Loucy (cell line): ENCODE measurements around the gene RFT1.

Experiments used
- H2AFZ ChIP-seq: fragments of 200-600 bp; sonication (generic); 2 replicates; pipeline ENCODE4 v1.6.0; 2016; ENCODE audit warnings: antibody characterized with exemption, mild to moderate bottlenecking, low read length, moderate library complexity
- H3F3A ChIP-seq: fragments of 200-600 bp; 2 replicates; pipeline ENCODE4 v1.6.0; 2016; ENCODE audit warnings: antibody characterized with exemption, low read depth, mild to moderate bottlenecking
- H3K27me3 ChIP-seq: fragments of 200-600 bp; sonication (generic); 2 replicates; pipeline ENCODE4 v1.6.1; 2014; ENCODE audit warnings: low read length, mild to moderate bottlenecking; ENCODE audit not compliant: insufficient read depth, poor library complexity, severe bottlenecking
- H3K36me3 ChIP-seq: fragments of 200-600 bp; sonication (generic); 2 replicates; pipeline ENCODE4 v1.6.1; 2016; ENCODE audit warnings: low read length; ENCODE audit not compliant: insufficient read depth
- H3K4me1 ChIP-seq: fragments of 200-600 bp; sonication (generic); 2 replicates; pipeline ENCODE4 v1.5.1; 2014; ENCODE audit warnings: low read length, mild to moderate bottlenecking; ENCODE audit not compliant: insufficient read depth, poor library complexity, severe bottlenecking
- H3K4me2 ChIP-seq: fragments of 200-600 bp; sonication (generic); 2 replicates; pipeline ENCODE4 v1.6.0; 2014; ENCODE audit warnings: antibody characterized with exemption, low read length, low read depth, mild to moderate bottlenecking; ENCODE audit not compliant: poor library complexity, severe bottlenecking
- H3K4me3 ChIP-seq: fragments of 200-600 bp; sonication (generic); 2 replicates; pipeline ENCODE4 v1.5.1; 2014; ENCODE audit warnings: low read length, mild to moderate bottlenecking, mixed read lengths; ENCODE audit not compliant: poor library complexity, severe bottlenecking
- H3K79me2 ChIP-seq: fragments of 200-600 bp; sonication (generic); 2 replicates; pipeline ENCODE4 v1.6.1; 2014; ENCODE audit warnings: low read length; ENCODE audit not compliant: insufficient read depth
- H3K9ac ChIP-seq: fragments of 200-600 bp; sonication (generic); 2 replicates; pipeline ENCODE4 v1.6.0; 2014; ENCODE audit warnings: mild to moderate bottlenecking, low read depth, low read length, moderate library complexity; ENCODE audit not compliant: poor library complexity, severe bottlenecking
- H3K9me2 ChIP-seq: fragments of 200-600 bp; sonication (generic); replicated peaks from 2 replicates; pipeline ENCODE4 v1.6.1; 2016; ENCODE audit warnings: low read depth, low read length, mixed read lengths
- H3K9me3 ChIP-seq: fragments of 200-600 bp; sonication (generic); 2 replicates; pipeline ENCODE4 v1.6.1; 2014; ENCODE audit warnings: mild to moderate bottlenecking, antibody characterized with exemption, low read length, low read depth; ENCODE audit not compliant: insufficient read depth
- H4K20me1 ChIP-seq: fragments of 200-600 bp; sonication (generic); 2 replicates; pipeline ENCODE4 v1.6.0; 2014; ENCODE audit warnings: antibody characterized with exemption, low read length, mild to moderate bottlenecking; ENCODE audit not compliant: insufficient read depth, poor library complexity, severe bottlenecking
- EZH2phosphoT487 ChIP-seq: fragments of 200-600 bp; IDR thresholded peaks from 2 replicates; pipeline ENCODE4 v1.6.1; 2018; ENCODE audit warnings: antibody characterized with exemption, mild to moderate bottlenecking, moderate library complexity, borderline replicate concordance
- TF ChIP-seq, protein P1 (sequence below): fragments of 200-600 bp; sonication (generic); conservative IDR thresholded peaks from 2 replicates; pipeline ENCODE4 v1.5.1; 2014; ENCODE audit warnings: mild to moderate bottlenecking, antibody characterized with exemption, low read length

Gene RFT1

DNA sequence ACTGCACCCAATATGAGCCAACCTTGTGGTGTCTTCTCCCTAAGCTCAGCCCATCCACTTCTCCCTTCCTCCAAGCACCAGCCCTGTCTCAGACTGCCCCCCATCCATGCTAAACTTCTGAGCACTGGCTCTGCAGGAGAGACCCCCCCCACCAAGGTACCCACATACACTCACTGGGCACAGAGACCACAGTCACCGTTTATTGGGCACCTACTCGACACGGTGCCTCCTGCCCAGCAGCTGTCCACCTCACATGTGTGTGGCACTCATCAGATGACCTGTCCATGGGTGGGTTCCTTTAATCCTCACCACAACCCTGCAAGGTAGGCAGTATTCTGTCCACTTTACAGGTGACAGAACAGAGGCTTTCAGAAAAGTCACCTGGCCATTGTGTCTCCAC lies 62.1 kb downstream of the RFT1 start:
- H3K79me2 ChIP-seq: no peaks in the 10 kb centered on the region
- no peak for TF ChIP-seq EZH2phosphoT487
- TF ChIP-seq, protein P1, sequence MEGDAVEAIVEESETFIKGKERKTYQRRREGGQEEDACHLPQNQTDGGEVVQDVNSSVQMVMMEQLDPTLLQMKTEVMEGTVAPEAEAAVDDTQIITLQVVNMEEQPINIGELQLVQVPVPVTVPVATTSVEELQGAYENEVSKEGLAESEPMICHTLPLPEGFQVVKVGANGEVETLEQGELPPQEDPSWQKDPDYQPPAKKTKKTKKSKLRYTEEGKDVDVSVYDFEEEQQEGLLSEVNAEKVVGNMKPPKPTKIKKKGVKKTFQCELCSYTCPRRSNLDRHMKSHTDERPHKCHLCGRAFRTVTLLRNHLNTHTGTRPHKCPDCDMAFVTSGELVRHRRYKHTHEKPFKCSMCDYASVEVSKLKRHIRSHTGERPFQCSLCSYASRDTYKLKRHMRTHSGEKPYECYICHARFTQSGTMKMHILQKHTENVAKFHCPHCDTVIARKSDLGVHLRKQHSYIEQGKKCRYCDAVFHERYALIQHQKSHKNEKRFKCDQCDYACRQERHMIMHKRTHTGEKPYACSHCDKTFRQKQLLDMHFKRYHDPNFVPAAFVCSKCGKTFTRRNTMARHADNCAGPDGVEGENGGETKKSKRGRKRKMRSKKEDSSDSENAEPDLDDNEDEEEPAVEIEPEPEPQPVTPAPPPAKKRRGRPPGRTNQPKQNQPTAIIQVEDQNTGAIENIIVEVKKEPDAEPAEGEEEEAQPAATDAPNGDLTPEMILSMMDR: no peak
- no peak overlapping the region for H2AFZ ChIP-seq
- no peak overlapping the region for H3K9ac ChIP-seq
- H3F3A ChIP-seq: no peaks in the 10 kb centered on the region
- no peaks in the 10 kb centered on the region for H3K36me3 ChIP-seq
- no peaks in the 10 kb centered on the region for H3K27me3 ChIP-seq
- H3K4me3 ChIP-seq: no peak overlapping the region
- no peaks in the 10 kb centered on the region for H3K9me3 ChIP-seq
- peaks cover 10% of the 10 kb centered on the region for H3K4me1 ChIP-seq
- no peaks in the 10 kb centered on the region for H3K9me2 ChIP-seq
- H4K20me1 ChIP-seq: no peaks in the 10 kb centered on the region
- no peak overlapping the region for H3K4me2 ChIP-seq

DNA sequence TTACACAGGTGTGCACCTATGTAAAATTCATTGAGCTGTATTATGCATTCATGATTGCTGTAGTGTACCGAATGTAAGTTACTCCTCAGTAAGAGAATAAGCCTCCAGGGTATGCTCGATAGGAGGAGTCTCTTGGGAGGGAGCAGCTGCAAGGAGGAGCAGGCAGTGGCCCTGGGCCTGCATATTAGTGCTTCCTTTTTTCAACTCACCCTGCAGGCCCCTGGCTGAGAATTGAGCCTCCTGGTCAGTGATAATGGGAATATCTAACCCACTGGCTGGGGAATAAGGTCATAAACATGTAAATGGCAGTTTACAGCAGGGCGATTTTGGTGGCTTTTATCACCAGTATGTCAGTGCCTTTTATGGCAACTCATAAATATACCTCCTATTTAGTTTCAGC lies 62.7 kb downstream of the RFT1 start:
- H3K9me2 ChIP-seq: no peaks in the 10 kb centered on the region
- no peak overlapping the region for H3K4me3 ChIP-seq
- no peaks in the 10 kb centered on the region for H4K20me1 ChIP-seq
- no peak overlapping the region for H3K4me2 ChIP-seq
- peaks cover 10% of the 10 kb centered on the region for H3K4me1 ChIP-seq
- no peak overlapping the region for H3K9ac ChIP-seq
- no peaks in the 10 kb centered on the region for H3K27me3 ChIP-seq
- H2AFZ ChIP-seq: no peak overlapping the region
- no peaks in the 10 kb centered on the region for H3K79me2 ChIP-seq
- H3K36me3 ChIP-seq: no peaks in the 10 kb centered on the region
- TF ChIP-seq EZH2phosphoT487: no peak
- TF ChIP-seq, protein P1: no peak
- H3K9me3 ChIP-seq: no peaks in the 10 kb centered on the region
- no peaks in the 10 kb centered on the region for H3F3A ChIP-seq

DNA sequence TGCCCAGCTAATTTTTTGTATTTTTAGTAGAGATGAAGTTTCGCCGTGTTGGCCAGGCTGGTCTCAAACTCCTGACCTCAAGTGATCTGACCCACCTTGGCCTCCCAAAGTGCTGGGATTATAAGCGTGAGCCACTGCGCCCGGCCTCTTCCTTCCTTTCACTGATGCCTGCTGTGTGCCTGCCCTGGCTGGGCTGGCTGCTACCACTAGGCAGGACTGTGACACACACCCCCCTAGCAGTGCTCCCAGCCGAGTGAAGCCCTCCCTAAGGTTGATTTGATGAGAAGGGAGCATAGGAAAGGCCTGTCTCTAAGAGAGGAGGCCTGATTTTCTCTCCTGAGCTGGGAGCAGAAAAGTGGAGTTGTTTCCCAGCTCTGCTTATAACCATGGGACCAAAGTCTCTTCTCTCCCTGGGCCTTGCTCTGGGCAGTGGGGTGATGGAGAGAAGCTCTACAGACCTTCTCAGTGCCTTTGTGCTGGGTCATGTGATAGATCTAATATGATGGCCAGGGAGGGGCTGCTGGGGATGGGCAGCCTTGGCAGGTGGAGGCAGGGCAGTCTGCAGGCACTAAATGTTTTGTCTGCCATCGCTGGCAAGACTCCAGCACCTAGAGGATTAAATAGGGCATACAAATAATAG lies 64.3 kb downstream of the RFT1 start:
- H2AFZ ChIP-seq: no peak overlapping the region
- H3F3A ChIP-seq: no peaks in the 10 kb centered on the region
- no peaks in the 10 kb centered on the region for H3K36me3 ChIP-seq
- no peaks in the 10 kb centered on the region for H3K27me3 ChIP-seq
- no peaks in the 10 kb centered on the region for H3K9me2 ChIP-seq
- no peaks in the 10 kb centered on the region for H4K20me1 ChIP-seq
- H3K9me3 ChIP-seq: no peaks in the 10 kb centered on the region
- H3K9ac ChIP-seq: no peak overlapping the region
- no peaks in the 10 kb centered on the region for H3K4me1 ChIP-seq
- H3K79me2 ChIP-seq: no peaks in the 10 kb centered on the region
- no peak overlapping the region for H3K4me3 ChIP-seq
- no peak for TF ChIP-seq EZH2phosphoT487
- TF ChIP-seq, protein P1: no peak
- no peak overlapping the region for H3K4me2 ChIP-seq
